OCI-LY7 (cell line): ENCODE data around the gene OR4F15.

Experiments used
- EZH2phosphoT487 ChIP-seq: fragments of 200-600 bp; sonication (generic); IDR thresholded peaks from 2 replicates; pipeline ENCODE4 v1.6.1; 2018; ENCODE audit warnings: low read depth, borderline replicate concordance, mild to moderate bottlenecking, mixed run types, antibody characterized with exemption, low read length, moderate library complexity, mixed read lengths
- TF ChIP-seq, protein P1 (sequence below): fragments of 200-600 bp; sonication (generic); conservative IDR thresholded peaks from 2 replicates; pipeline ENCODE4 v1.5.1; 2014; ENCODE audit warnings: mild to moderate bottlenecking, antibody characterized with exemption, low read length, moderate library complexity, mixed read lengths

DNA sequence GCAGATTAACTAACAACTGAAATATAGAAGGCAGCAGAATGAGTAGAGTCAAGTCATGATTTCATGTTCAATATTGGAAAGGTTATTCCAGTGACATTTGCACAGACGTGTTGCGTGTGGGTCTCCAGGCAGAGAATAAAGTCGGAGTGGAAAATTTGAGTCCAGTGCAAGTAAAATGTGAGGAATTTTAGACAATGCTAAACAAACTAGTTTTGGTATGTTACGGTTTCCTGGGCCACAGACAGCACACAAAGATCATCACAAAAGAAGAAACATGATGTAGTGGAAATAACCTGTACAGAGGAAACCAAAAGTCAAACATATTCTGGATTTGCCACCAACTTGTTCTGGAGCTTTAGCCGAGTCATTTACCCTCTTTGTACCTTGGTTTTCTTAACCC, 8.3 kb upstream of the OR4F15 start:
- TF ChIP-seq, protein P1, sequence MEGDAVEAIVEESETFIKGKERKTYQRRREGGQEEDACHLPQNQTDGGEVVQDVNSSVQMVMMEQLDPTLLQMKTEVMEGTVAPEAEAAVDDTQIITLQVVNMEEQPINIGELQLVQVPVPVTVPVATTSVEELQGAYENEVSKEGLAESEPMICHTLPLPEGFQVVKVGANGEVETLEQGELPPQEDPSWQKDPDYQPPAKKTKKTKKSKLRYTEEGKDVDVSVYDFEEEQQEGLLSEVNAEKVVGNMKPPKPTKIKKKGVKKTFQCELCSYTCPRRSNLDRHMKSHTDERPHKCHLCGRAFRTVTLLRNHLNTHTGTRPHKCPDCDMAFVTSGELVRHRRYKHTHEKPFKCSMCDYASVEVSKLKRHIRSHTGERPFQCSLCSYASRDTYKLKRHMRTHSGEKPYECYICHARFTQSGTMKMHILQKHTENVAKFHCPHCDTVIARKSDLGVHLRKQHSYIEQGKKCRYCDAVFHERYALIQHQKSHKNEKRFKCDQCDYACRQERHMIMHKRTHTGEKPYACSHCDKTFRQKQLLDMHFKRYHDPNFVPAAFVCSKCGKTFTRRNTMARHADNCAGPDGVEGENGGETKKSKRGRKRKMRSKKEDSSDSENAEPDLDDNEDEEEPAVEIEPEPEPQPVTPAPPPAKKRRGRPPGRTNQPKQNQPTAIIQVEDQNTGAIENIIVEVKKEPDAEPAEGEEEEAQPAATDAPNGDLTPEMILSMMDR, result no peak
- TF ChIP-seq EZH2phosphoT487, result no peak
